NCI-H146 treated with DMSO at 0.1 percent for 48 hours (cell line): Measurements from ENCODE around the gene FYTTD1.

Experiments used
- DNase-seq: peaks from one replicate; lab custom pipeline; 2025; ENCODE audit not compliant: unreplicated experiment; lab: John Stamatoyannopoulos, UW

FYTTD1 gene

DNA sequence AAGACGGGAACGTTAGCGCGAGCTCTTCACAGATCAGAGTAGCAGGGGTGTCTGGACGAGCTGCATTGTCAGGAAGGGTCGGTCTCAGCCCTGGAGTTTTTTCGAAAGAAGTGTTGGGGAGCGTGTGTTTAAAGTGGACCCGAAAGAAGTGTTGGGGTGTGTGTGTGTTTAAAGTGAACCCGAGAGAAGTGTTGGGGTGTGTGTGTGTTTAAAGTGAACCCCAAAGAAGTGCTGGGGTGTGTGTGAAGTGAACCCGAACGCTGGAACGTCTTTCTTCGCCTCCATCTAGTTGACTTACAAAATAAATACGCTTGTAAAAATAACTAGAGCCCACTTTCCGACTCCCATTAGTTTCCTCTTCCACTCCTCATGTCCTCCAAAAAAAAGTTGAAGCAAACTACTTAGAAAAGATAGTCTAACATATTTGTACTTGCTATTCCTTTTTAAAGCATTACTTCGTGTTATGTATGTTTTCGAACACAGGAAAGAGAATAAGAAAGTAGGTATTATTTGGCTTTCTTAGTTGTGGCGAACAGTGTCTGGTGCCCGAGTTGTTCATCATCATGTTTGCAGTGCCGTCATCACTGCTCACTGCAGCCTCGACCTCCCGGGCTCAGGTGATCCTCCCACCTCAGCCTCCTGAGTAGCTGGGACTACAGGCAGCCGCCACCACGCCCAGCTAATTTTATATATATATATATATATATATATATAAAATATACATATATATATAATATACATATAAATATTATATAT lies 42.4 kb downstream of the FYTTD1 start:
- DNase-seq = no peak

DNA sequence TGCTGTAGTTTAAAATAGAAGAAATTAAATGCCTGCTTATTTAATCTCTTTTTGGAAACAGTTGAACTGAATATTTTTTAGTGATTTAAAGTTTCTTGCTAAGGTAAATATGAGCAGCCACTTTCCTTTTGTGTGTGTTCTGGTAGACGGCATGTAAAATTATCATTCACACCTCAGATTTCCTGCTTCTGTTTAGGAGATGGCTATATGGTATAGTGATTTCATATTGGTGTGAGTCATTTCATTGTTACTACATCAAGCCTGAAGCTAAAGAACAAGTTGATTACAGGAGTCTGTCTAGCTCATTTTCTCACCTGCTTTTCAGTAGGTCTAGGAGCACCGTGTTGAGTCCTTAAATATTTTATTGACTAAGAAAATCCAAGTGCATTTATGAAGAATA lies 43.6 kb downstream of the FYTTD1 start:
- DNase-seq = no peak

DNA sequence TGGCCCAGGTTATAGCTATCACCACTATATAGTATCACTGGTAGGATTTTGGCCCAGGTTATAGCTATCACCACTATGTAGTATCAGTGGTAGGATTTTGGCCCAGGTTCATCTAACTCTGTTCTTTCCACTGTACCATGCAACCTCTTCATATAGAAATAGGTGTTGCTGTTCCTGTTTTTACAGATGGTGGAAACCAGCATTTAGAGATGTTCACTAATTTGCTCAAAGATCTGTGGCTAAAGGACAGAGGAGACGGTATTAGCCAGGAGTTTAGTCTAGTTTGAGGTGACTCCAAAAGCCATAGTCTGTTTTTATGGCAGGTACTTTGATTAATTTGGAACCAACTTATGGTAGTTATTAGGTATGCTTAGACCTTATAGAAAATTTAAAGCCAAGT lies 44.4 kb downstream of the FYTTD1 start:
- no peak for DNase-seq

DNA sequence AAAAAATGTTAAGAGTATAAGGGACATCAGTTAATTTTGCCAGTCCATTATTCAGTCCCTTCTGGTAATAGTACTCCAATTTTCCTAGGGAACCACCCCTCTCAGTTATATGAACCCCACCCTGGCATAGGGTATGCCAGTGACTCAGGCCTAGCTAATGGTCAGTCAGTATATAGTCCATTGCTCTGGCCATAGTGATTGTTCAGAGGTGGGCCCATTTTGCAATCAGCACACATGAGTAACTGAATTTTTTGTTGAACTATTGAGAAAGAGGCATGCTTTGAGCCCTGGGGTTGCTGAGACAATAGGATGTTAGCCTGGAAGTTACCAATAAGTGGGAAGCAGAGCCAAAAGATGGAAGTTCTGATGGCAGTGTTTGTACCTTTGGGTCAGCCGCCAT lies 45.5 kb downstream of the FYTTD1 start:
- no peak for DNase-seq

DNA sequence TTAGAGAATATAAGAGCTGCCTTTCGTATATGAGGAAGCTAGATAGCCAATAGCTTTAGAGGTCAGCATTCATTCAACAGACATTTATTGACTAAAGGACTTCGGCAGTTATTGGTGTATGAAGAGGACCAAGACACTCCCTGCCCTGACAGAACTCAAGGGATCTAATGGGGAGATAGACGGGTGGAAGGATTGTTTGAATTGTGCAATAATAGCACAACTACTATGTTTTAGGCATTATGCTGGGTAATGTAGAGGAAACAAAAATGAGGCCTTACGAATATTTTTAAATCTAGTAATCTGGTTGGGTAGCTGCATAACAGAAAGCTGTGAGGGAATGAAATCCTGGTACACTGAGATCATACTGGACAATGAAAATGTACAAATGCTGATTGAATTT lies 46.4 kb downstream of the FYTTD1 start:
- no peak for DNase-seq

DNA sequence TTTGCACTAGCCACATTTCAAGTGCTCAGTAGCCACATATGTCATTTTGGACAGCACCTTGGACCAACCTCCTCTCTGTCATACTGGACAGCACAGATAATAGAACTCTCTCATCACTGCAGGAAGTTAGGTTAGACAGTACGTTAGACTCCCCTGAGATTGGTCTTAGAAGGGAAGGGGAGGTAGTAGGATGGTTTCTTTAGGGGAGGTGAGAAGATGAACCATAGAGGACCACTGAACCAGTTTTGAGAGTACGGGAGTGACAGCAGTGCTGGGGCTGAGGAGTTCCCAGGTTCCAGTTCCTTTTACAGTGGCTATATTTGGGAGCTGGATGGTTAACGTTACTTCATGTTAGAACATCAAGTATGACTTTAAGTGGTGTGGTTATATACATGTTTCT lies 49.2 kb downstream of the FYTTD1 start:
- no peak for DNase-seq

DNA sequence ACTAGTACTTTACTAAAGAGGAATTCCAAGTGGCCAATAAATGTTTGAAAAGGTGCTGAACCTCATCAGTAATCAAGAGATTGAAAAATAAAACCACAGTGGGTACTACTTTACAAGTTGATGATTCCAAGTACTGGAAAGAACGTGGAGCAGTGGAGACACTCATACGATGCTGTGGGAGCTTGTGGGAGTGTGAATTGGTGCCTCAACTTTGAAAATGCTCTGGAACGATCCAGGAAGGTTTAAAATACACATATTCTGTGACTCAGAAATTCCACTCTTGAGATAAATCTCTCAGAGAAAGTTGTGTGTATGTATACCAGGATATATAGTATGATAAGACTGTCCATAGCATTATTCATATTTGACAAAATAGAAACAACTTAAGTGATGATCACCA lies 50.7 kb downstream of the FYTTD1 start:
- no peak for DNase-seq

DNA sequence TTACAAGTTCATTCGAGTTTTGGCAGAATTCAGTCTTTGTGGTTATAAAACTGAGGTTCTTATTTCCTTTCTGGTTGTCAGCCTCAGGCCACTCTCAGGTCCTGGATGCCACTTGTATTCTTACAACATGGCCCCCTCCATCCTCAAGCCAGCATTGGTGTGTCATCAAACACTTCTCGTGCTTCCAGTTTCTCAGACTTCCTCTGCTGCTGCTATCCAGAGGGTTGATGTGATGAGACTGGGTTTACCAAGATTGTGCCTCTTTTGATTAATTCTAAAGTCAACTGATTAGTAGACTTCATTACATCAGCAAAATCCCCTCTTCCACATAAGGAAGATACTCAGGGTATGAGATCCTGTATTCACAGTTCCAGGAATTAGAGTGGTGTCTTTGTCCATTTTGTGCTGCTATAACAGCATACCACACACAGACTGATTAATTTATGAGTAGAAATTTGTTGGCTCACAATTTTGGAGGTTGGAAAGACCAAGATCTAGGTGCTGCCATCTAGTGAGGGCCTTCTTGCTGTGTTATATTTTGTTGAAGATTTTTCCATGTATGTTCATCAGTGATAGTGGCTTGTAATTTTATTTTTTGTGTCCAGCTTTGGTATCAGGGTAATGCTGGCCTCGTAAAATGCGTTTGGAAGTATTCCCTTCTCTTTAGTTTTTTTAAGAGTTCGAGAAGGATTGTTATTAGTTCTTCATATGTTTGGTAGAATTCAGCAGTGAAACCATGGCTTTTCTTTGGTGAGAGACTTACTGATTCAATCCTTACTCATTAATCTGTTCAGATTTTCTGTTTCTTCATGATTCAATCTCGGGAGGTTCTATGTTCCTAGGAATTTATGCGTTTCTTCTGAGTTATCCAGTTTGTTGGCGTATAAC lies 52.5 kb downstream of the FYTTD1 start:
- DNase-seq = no peak

DNA sequence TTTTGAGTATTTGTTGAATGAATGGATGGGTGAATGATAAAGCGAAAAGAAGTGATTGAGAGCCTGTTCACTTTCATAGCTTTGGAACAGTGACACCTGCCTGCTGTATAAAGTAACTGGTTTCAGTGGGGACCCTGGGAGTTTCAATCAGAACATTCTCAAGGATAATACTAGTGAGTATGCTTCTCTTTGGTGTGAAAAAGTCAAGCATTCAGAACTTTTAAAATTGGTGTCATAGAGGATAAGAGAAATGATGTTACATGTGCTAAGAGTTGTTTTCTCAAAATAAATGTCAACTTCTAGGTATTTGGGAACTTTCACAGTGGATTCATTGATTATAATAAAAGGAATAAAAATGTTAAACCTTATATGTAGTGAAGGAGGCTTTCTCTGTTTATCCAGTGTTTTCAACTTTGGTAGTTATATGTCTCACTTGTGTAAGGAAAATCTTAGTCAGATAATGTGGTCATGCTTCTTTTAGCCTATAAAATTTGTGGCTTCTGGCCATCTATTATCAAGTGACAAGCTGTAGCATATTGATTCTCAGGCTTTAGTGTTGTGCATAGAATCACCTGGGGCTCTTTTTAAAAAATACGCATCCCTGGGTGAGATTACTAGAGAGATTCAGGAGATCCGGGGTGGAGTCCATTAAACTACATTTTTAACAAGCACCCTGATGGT lies 53.2 kb downstream of the FYTTD1 start:
- no peak for DNase-seq

DNA sequence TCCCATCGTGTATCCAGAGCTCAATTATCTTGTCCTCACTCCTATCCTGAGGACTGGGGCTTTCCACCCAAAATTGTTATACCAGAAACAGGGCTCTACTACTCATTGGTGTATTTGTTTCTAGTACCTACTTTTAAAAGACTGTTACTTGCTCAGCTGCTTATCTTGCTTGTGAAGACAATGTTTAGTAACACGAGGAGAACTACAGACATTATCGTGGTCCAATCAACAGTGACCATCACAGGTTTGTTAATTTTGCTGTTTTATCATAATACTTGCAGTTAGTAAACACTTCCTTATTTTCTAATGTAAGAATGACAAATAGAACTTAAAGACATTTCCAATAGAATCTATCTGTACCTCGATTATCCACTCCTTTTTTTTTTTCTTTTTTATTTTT lies 54.8 kb downstream of the FYTTD1 start:
- DNase-seq = no peak

DNA sequence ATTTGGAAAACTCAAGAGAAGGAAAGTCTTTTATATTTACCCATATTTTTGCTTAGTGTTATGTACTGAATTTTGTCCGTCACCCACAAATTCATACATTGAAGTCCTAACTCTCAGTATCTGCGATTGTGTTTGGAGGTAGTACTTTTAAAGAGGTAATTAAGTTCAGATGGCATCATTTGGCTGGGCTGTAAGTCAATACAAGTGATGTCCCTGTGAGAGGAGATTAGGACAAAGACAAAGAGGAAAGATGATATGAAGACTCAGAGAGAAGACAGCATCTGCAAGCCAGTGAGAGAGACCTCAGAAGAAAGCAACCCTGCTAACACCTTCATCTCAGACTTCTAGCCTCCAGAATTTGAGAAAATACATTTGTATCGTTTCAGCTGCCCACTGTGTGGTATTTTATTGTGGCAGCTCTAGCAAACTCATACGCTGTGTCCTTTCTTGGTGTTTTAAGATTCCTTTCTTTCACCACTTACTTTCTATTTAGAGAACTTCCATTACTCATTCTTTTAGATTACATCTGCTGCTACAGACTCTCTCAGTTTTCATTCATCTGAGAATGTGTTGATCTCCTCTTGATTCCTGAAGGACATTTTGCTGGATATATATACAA lies 58.4 kb downstream of the FYTTD1 start:
- DNase-seq = no peak

DNA sequence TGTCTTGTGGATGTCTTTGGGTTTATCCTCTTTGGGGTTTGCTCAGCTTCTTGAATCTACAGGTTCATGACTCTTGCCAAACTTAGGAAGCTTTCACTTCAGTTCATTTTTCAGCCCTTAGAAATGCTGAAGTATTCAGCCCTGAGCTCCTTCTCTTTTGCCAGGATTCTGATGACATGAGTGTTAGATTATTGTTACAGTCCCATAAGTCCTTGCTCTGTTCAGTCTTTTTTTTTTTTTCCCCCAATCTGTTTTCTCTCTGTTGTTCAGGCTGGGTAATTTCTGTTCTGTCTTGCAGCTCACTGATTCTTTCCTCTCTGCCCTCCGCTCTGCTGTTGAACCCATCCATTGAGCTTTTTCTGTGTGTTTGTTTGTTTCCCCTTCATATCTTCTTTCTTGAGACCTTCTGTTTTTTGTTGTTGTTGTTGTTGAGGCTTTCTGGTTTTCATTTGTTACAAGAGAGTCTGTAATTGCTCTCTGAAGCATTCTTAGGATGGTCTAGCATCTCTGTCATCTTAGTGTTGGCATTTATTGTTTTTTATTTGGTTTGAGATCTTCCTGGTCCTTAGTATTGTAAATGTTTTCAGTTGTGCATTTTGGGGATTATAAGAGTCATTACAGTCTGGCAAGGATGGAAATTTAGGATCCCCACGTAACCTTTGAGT lies 59.8 kb downstream of the FYTTD1 start:
- DNase-seq = no peak

DNA sequence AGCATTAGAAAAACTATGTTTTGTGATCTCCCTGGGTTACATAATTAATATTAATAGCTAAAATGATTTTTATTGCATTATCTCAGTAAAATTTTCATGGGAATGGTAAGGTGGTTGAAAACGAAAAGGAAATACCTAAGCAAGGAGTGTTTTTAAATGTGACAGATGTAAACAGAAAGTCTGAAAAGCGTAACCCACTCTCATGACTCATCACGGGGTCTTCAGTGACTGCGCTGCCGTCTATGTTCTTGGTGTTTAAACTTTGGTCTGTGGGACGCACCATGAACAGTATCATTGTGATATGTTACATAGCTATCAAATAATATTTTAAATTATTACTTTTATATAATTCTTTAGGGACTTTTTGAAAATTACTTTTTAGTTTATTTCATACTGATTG lies 61.2 kb downstream of the FYTTD1 start:
- no peak for DNase-seq

DNA sequence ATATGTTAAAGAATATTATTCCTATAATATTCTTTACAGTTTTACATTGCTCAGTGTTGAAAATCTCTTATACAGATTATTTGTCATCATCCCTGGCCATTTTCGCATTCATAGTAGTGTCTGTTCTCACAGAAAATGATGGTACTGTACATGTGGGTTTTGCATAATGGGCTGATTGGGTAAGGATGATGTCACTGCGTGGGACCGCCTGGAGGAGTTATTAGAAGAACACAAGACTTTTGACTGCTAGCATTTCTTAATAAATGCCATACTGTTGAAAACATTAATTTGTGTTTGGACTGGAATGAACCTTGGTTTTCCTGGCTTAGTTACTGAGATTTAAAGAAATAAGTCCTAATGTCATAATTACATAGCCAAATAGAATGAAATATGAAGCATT lies 61.7 kb downstream of the FYTTD1 start:
- no peak for DNase-seq

DNA sequence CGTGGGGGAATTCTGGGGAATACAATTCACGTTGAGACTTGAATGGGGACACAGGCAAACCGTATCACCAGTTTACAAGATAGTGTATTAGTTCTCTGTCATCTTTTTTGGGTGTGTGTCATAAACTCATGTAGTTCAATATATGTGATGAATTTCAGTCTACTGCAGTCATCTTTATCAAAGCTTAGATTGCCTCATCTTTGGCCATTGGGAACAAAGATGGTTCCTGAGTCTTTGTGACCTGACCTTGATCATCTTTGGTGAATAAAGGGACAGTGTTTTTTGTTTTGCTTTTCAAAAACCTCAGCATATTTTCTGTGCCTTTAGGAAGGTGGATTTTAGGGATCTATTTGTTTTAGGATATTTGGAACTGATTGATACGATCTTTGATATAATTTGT lies 64.7 kb downstream of the FYTTD1 start:
- no peak for DNase-seq

DNA sequence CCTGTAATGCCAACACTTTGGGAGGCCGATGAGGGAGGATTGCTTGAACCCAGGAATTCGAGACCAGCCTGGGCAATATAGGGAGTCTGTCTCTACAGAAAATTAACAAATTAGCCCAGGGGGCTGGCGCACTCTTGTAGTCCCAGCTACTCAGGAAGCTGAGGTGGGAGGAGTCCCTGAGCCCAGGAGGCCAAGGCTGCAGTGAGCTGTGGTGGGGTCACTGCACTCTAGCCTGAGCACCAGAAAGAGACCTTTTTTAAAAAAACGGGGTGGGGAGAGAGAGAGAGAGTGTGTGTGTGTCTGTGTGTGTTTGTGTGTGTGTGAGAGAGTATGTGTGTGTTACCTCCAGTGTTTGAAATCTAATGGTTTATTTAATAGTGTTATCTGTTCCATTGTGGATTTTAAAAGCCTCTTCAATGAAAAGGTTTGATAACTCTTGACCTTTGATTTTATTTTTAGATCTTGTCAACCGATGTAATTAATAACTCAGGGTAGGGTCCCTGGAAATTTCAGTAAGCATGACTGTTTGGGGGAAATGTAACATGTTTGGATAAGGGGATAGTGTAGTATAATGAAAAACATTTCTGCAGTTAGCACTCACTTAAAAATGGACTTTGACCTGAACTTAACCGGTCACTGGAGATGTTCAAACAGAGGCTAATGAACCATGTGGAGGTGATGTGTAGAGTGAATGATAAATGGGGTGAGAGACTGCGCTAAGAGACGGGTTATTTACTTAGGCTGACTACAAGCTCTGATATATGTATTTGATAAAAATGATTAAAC lies 71.1 kb downstream of the FYTTD1 start:
- peak; percentile 94 for DNase-seq

DNA sequence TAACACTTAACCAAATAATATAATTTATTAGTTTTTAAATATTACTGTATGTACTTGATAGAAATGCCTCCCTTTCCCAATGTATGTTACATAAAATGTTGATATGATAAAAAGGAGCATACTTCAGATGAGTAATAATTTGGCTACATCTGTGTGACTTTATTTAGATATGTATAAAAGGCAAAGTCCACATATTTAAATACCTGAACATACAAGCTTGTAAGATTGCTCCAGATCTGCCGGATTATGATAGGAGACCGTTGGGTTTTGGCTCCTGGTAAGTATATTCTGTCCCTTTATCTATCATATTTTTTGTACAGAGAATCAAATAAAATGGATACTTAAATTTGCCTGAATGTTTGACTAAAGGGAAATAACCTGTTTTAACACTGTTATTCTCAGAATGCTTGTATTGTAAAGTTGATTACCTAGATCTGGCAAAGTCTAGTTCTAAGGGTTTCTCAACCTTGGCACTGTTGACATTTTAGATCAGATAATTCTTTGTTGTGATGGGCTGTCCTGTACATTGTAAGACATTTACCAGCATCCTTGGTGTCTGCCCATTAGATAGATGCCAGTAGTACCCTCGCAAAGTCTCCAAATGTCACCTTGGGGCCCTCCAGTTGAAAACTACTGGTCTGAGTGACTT lies 79.8 kb downstream of the FYTTD1 start:
- no peak for DNase-seq

DNA sequence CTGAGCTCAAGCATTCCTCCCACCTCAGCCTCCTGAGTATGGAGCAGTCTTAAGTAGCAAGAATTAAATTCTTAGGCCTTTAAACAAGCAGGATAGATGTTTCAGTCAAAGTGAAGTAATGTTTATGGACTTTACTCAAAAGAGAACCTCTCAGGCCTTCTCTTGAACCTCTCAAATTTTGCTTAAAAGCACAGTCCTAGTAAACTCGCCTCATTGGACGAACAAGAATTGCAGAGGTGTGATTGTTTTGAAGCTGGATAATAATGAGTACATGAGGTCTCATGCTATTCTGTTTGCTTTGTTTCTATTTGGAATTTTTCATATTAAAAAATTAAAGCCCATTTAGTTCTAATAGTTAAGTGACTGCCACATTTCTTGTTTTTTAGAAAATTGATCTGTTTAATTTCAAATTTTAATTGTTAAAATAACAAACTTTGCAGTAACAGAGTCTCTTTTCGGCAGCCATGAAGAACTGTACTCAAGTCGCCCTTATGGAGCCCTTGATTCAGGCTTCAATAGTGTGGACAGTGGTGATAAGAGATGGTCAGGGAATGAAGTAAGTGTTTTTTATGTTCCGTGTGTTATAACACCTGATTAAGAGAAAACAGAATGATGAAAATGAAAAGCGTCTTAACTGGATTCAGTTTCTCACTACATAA lies 80.8 kb downstream of the FYTTD1 start:
- DNase-seq = no peak

DNA sequence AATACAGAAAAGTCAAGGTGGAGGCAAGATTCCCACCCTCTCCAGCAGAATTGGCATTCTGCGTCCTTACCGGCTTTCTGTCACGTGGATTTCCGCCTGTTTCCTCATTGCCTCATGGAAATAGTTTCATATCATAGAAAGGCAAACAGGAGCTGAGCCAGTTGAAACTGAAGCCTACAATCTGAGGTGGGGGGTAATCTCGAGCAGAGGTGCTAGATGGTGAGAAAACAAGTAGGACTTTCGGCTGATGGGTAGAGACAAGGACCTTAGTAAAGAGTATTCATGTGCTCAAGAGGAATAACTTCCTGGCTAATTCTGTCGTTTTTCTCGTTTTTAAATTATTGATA lies 81.3 kb downstream of the FYTTD1 start:
- no peak for DNase-seq
